Endothelial cell of umbilical vein (primary cell): ENCODE data around the gene DGKG.

ENCODE experiments used
- EZH2 ChIP-seq: IDR thresholded peaks from 2 replicates; pipeline ENCODE4 v1.6.1; 2012; ENCODE audit warnings: borderline replicate concordance, low read depth, mild to moderate bottlenecking, moderate library complexity, low read length, inconsistent platforms; ENCODE audit not compliant: severe bottlenecking
- FOS ChIP-seq: IDR thresholded peaks from 2 replicates; pipeline ENCODE4 v1.6.1; 2011; ENCODE audit warnings: mild to moderate bottlenecking, low read length, moderate library complexity, borderline replicate concordance; ENCODE audit not compliant: insufficient read depth
- JUN ChIP-seq: IDR thresholded peaks from 2 replicates; pipeline ENCODE4 v1.6.1; 2011; ENCODE audit warnings: borderline replicate concordance, low read depth; ENCODE audit not compliant: insufficient read length, insufficient read depth
- MAX ChIP-seq: IDR thresholded peaks from 2 replicates; pipeline ENCODE4 v1.6.1; 2011; ENCODE audit not compliant: insufficient read depth, insufficient read length
- POLR2A ChIP-seq: IDR thresholded peaks from 2 replicates; pipeline ENCODE4 v1.6.1; 2012; ENCODE audit warnings: low read depth, mild to moderate bottlenecking, control low read depth, low read length
- POLR2AphosphoS5 ChIP-seq: IDR thresholded peaks from 2 replicates; pipeline ENCODE4 v1.6.1; 2012; ENCODE audit warnings: low read depth, mild to moderate bottlenecking, control low read depth, low read length, moderate library complexity; ENCODE audit not compliant: insufficient read depth
- TF ChIP-seq, protein P1 (sequence below), 2 donors: IDR thresholded peaks; 1 replicate in 1 of 2; 2 replicates in 1 of 2; pipeline ENCODE4 v1.5.1; 2011; ENCODE audit warnings: low read length in 2 of 2, mild to moderate bottlenecking in 2 of 2, moderate library complexity in 2 of 2, control low read depth in 1 of 2, inconsistent platforms in 1 of 2, low read depth in 1 of 2; ENCODE audit not compliant: insufficient read depth in 1 of 2; ENCODE audit errors: extremely low read depth in 1 of 2

- TF ChIP-seq, protein P1, sequence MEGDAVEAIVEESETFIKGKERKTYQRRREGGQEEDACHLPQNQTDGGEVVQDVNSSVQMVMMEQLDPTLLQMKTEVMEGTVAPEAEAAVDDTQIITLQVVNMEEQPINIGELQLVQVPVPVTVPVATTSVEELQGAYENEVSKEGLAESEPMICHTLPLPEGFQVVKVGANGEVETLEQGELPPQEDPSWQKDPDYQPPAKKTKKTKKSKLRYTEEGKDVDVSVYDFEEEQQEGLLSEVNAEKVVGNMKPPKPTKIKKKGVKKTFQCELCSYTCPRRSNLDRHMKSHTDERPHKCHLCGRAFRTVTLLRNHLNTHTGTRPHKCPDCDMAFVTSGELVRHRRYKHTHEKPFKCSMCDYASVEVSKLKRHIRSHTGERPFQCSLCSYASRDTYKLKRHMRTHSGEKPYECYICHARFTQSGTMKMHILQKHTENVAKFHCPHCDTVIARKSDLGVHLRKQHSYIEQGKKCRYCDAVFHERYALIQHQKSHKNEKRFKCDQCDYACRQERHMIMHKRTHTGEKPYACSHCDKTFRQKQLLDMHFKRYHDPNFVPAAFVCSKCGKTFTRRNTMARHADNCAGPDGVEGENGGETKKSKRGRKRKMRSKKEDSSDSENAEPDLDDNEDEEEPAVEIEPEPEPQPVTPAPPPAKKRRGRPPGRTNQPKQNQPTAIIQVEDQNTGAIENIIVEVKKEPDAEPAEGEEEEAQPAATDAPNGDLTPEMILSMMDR (IDR thresholded peaks at IDR 0.05; ENCODE audit: extremely low read depth in 1 of 2, insufficient read depth in 1 of 2, low read depth in 1 of 2, low read length in 2 of 2) = no peak
- TF ChIP-seq POLR2AphosphoS5 = no peak
- no peak for TF ChIP-seq FOS
- TF ChIP-seq POLR2A = no peak
- no peak for TF ChIP-seq MAX
- no peak for TF ChIP-seq EZH2
- TF ChIP-seq JUN = no peak
Observed at GRCh38 chr3:186284349-186284652, 77.7 kb downstream of the DGKG start.
